GM21717 (cell line): ENCODE results near the gene RMND1.
"Not testable (repeated sequence)": the region's sequence is repeated elsewhere in the genome, so short reads cannot be mapped to it uniquely, and the experiment has no call there.

Source experiments
- ATAC-seq: cut with Tn5 transposase; IDR thresholded peaks from one replicate; pipeline ENCODE4 v1.9.1; 2021; ENCODE audit warnings: mild to moderate bottlenecking, moderate library complexity; ENCODE audit not compliant: unreplicated experiment

The RMND1 gene

DNA sequence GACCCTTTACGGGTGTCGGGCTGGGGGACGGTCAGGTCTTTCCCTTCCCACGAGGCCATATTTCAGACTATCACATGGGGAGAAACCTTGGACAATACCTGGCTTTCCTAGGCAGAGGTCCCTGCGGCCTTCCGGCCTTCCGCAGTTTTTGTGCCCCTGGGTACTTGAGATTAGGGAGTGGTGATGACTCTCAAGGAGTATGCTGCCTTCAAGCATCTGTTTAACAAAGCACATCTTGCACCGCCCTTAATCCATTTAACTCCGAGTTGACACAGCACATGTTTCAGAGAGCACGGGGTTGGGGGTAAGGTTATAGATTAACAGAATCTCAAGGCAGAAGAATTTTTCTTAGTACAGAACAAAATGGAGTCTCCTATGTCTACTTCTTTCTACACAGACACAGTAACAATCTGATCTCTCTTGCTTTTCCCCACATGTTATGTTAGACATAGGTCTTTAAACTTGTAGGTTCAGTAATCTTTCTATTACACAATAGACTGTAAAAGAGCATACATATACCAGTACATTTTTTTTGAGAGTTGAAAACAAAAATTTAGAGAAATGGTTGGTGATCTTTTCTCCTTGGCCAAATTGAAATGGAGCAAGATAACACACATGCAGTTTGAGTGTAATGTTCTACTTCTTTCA, 3.9 kb upstream of the RMND1 start:
- ATAC-seq, result not testable (repeated sequence)

DNA sequence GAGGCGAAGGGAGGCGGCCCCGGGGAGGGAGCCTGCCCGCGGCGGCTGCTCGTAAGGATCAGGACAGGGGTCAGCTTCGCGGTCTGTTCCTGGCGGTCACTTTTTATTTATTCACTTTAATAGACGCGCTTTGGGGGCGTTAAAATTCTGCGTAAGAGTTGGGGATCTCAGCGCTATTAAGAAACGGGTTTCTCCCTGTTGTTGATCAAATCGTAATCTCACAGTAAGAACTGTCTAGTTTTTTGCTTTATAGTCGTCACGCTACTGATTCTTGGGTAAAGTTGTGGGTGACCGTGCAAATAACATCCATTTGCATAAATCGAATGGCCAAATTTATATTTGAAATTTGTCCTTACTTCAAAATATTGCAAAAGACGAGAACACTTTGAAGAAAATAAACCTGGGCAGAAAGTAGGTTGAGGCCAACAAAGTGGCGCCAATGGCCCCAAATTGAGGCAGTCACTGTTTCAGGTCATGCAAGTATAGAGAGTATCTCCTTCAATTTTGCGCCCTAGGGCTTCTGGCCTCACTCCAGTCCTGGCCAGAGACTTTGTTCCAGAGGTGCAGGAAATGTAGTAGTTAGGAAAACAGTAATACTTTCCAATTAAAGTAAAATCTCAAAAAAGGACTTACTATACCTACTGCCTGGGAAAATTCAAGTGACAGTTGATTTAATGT, 963 bp upstream of the RMND1 start:
- ATAC-seq, result no peak

DNA sequence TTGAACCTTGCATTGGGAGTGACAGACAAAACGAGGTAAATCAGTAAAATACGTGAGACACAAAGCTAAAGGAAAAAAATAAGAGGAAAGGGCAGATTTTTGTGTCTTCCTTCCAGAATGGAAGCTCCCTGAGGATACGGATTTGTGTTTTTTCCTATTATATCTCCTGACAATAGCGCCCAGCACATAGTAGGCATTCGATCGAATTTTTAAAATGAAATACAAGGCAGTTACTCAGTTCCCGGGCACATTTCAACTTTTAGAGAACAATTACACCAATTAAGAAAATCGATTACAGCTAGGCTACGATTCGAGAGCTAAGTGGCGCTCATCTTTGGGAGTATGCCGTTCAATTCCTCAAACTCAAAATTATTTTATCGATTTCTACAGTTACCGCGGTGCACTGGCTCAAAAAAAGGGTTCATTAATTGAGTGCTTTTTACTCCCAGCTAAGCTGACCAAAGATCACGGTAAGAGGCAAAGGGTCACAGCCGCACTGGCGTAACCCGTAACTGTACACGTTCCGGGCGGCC, 443 bp downstream of the RMND1 start:
- ATAC-seq, result no peak

DNA sequence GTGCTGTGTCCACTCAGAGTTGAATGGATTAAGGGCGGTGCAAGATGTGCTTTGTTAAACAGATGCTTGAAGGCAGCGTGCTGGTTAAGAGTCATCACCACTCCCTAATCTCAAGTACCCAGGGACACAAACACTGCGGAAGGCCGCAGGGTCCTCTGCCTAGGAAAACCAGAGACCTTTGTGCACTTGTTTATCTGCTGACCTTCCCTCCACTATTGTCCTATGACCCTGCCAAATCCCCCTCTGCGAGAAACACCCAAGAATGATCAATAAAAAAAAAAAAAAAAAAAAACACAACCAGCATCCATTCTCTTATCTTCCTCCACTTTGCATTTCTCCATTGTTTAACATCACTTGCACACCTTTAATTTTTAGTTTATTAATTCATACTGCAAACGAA, 998 bp downstream of the RMND1 start:
- not testable (repeated sequence) for ATAC-seq

DNA sequence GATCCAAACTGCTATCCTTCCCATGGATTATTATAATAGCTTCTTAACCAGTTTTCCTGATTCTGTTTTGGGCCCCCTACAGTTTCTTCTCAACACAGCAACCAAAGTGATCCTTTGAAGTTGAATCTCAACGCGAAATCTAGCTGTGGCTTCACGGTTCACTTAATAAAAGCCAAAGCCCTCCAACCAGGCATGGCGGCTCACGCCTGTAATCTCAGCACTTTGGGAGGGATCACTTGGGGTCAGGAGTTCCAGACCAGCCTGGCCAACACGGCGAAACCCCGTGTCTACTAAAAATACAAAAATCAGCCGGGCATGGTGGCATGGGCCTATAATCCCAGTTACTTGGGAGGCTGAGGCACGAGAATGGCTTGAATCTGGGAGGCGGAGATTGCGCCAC, 3.3 kb downstream of the RMND1 start:
- ATAC-seq, result no peak

DNA sequence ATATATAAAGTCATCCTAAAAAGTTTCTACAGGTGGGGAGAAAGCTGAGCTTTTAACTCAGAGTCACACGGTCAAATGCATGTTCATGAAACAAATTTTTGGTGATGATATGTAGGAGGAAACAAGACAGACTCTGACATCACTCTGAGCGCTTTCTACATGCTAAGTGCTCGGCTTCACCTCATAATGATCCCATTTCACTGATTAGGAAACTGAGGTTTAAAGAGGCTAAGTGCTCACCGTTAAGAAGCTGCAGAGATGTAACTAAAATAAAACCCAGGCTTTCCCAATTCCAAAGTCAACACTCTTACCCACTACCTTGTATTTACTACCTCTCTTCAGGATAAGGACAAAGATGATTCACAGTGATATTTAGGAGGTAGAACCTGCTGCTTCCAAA, 4.7 kb downstream of the RMND1 start:
- ATAC-seq, result no peak

DNA sequence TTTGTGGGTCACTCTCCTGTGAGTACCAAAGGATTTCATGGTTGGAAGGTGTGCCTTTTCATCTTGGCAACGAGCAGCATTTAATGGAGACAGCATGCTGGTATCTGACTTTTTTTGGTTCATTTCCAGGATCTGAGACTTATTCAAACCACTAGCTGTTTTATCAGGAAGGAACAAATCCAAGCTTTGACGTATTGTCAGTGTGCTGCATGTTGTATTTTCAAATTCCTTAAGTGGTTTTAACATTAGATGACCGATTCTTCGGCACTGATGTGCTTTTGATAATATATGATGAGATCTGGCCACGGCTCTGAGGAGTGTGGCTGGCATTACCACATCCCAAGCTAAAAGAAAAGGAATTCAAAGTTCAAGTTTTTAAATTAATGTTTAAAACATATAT, 6.4 kb downstream of the RMND1 start:
- ATAC-seq, result no peak

DNA sequence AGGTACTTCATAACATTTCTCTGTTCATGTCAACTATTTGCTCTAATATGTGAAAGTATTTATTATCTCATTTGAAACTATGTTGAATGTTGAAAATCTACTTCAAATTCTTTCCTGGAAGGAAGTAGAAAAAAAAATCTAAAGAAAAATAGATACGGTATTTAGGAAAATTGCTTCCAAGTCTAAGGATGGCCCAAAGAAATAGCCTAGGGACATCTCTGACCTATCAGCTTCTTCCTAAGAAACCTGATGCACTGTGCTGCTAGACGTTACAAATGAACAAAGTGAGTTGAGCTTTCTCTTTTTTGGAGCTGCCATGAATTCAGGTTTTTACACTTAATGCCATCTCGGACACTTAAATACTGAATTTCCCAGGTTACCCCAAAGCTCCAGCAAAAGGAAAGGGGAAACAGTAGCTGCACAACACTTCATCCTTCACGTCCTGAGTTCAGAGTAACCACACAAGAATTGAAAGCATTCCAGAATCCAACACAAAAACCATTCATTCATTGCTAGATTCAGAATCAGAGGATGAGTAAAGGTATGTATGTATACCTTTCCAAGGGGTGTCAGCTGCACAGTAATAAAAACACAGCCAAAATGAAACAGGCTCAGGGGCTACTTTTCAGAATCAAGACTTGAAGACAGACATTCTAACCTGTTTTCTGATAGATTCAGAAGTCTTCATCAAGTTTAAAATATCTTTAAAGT, 7.9 kb downstream of the RMND1 start:
- ATAC-seq, result no peak

DNA sequence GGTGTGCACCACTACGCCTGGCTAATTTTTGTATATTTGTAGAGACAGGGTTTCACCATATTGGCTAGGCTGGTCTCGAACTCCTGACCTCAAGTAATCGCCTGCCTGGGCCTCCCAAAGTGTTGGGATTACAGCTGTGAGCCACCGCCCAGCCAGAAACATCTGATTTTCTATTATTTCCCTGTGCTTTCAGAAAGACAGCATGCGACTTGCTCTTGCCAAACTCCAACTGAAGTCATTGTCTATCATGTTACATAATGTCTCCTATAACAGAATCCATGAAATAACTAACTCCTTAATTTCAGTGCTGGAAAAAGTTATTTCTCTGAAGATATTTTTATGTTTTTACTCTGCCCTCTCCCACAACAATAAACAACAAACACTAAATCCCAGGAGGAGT, 8.5 kb downstream of the RMND1 start:
- ATAC-seq, result no peak

DNA sequence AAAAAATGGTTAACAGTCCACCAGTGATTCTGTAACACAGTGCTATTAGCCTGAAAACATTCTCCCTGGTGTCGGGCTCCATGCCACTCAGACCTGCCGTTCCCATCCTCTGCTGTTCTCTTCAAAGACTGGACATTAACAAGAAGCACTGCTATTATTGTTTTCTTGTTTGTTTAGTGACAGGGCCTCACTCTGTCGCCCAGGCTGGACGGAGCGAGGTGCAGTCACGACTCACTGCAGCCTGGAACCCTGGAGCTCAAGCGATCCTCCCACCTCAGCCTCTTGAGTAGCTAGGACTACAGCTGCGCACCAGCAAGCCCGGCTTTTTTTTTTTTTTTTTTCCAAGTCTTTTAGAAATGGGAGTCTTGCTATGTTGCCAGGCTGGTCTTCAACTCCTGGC, 9.6 kb downstream of the RMND1 start:
- ATAC-seq, result no peak

DNA sequence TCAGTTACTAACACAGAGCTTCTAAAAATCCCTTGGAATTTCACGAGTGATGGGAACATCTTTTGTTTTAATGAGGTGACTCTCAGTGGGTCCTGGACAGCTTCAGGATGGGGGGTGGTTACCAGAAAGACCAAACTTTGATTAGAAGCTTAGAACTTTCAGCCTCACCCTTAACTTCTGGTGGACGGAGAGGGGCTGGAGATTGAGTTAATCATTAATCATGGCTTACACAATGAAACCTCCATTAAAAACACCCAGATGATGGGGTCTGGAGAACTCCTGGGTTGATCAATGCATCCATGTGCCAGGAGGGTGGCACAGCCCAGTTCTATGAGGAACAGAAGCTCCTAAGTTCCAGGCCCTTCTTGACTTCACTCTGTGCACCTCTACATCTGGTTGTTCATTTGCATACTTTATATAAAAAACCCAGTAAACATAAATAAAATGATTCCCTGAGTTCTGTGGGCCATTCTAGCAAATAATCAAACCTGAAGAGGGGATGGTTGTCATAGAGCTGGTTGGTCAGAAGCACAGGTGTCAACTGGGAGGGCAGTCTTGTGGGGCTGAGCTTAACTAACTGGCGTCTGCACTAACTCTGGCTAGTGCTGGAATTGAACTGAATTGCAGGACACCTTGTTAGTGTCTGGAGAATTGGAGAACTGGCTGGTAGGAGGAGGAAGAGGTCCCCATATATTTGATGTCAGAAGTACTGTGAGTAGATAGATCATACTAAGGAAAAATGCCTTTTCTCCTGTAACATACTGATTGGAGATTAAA, 10.3 kb downstream of the RMND1 start:
- ATAC-seq, result no peak

DNA sequence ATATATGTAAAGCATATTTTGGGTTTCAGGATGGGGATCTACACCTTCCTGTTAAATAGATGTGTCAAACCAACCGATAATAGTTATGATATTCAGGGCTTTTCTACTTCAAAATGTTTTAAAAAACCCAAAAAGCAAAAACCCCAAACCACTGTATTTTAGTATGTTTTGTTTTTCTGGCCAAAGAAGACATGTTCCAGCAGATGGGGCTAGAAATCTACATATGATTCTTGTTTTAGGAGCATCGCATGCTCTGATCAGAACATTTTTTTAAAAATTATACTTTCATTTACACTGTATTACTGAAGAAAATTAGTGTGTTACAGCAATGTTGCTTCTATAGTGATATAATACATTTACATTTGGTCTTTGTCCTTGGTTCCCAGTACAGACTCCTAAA, 11.0 kb downstream of the RMND1 start:
- no peak for ATAC-seq

DNA sequence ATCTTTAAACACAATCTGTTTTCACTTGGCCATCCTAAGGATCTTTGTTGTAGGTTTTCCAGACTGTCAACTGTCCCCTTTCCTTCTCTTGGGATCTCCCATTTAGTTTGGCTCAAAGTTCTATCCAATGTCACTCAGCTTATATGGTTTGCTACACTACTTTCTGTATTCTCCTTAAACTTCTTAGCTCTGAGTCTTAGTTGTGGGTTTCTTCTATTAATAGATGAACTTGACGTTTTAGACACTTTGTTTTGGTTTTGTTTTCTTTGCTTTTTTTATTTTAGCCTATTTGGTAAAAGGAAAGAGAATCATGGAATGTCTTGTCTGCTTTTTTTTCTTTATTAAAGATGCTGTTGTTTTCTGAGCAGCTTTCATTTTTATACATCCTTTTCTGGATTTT, 11.4 kb downstream of the RMND1 start:
- peak; percentile 65 for ATAC-seq

DNA sequence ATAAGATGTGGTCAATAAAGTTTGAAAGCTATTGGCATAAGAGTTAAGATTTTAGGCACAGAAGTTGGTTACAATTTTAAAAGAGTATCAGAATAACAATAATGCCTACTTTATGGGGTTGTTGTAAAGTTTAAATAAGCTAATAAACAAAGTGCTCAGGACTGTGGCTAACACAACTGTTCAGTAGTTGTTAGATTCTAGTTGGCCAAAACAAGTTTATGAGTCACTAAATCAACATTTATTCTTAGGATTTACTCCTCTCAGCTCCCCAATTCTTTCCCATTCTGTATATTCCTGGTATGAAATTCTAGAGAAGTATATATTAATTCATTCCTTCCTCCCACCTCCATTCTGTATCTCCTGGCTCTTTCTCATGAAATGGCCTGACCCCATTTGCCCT, 14.5 kb downstream of the RMND1 start:
- no peak for ATAC-seq

DNA sequence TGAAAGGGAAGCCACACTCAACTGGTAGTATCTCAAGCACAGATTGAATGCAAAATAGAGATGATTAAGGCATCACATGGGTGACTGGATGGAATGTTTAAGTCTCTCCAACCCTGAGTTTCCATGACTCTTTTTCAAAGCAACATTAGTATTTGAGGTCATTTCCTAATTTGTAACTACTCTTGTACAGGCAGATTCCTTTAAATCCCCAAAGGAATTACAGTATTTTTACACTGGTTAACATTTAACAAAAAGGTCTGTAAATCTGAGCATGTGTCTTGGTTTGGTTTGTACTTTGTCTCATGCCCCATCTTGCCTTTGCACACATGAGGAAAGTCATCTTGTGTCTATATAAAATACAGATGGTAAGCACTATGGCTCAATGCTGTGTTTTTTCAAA, 15.1 kb downstream of the RMND1 start:
- no peak for ATAC-seq

DNA sequence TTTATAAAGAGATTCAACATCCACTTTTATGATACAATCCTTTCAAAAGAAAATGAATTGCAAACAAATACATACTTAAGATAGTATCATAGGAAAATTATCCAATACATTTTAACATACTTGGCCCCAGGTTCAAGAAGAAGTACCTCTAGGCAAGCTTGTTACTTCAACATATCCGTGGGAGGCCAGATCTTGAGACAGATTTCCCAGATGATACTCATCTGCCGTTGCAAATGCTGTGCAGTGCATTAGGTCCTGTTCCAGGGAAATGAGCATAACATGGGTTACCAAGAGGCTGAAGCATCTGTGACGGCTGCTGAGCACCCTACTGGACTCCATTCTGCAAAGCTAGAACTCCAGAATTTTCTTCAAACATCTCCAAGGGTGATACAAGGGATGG, 15.6 kb downstream of the RMND1 start:
- no peak for ATAC-seq

DNA sequence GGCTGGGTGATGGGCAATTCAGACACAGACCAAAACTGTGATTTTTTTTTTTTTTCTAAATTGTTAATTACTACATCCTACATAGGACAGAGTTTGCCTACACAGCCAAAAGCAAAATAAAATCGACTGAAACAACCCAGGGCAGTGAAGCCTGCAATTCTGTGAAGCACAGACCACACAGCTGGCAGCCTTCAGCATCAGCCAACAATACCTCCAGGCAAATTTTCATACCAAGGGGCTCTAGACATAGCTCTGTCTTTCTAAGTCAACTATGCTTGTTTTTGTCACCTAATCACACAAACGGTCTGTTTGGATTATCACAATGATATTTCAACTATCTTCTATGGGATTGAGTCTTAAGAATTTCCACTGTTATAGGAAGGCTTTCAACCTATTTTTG, 17.6 kb downstream of the RMND1 start:
- ATAC-seq, result no peak

DNA sequence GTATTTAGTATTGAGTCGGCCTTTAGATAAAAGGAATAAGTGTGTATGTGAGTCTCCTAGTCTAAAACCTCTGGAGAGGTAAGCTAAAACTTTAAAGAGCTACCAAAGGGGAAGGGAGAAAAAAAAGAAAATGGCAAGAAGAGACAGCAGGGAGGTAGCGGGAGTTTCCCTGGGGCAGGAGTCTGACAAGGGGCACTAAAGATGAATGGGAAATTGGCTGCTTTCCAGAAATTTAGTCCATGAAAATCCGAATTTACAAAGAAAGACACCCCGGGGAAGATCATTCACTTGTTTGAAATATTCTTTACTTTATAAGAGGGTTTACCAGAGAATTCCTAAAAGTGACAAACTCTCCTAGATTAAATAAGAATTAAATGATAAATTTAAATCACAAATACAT, 19.3 kb downstream of the RMND1 start:
- ATAC-seq, result no peak

DNA sequence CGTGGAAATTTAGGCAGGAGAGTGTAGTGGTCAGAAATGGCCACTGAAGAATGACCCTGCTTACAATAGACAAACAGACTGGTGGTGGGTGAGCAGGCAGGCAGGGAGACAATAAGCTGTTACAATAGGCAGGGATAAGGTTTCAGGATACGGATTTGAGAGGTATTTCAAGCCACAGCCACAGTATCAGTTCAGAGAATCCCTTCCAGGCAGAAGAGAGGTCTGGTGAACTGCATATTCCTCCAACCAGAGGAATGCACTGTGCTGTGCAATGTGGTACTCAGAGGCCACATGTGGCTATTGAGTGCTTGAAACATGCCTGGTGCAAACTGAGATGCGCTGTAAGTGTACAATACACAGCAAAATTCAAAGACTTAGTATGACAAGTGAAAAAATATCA, 20.6 kb downstream of the RMND1 start:
- ATAC-seq, result no peak

DNA sequence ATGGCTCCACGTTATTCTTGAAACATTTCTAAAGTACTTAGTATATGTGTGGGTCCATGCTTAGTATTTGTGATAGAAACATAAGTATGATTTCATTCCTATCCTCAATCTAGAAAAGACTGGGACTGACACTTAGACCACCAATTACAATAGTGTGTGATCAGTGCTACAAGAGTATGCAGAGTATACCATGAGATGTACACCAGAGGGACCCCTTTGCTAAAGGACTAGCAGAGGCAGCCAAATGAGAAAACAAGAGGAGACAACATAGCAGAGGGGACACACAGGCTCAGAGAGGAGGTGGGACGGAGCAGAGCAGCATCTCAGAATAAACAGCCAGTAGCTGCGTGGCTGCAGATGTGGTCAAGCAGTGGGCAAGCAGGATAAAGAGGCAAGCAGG, 21.0 kb downstream of the RMND1 start:
- ATAC-seq, result no peak

DNA sequence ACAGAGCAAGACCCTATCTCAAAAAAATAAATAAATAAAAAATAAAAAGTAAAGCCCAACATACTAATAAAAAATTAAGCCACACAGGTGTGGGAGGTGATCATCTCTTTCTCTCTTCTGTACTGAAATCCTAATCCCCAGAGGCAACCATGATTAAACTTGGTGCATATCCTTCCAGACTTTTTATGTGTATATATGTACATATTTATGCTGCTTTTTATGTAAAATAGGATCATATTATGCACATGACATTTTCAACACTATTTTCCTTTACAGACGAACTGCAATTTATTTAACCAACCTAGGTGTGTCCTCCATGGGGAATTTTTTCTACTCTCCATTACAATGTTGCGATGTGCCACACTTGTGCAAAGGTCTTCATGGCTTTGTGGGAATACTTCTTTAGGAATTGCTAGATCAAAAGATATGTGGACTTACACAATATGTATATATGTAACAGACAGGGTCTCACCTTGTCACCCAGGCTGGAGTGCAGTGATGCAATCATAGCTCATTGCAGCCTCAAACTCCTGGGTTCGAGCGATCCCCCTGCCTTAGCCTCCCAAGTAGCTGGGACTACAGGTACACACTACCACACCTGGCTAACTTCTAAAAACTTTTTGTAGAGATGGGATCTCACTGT, 23.7 kb downstream of the RMND1 start:
- no peak for ATAC-seq
